Effector CD8-positive, alpha-beta T cell (primary cell): Measurements from ENCODE around the gene GRIK2.

Source experiments
- DNase-seq: peaks from one replicate; lab custom pipeline; 2025; lab: John Stamatoyannopoulos, UW

The GRIK2 gene

DNA sequence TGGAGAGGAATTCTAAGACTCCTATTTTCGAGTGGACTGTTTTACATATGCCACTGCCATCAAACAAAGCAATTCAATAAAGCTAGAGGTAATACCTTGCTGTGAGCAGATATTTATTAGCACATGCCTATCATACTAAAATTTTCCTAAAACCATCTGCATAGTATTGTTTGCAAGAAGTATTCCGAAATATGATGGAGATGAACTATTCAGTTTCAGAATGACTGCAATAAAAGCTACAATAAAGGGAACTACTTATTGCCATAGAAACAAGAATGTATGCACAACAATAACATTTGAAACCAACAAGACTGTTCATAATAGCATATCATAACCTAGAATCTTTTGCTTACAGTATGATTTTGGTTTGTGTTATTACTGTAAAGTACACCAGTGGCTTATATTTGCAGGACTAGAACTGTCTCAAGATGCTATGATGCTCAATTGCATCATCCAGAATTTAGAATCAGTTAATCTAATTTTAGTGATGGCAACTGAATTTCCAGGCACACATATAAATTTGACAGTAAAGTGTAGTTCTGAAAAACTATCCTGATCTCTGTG lies 144.3 kb downstream of the GRIK2 start:
- DNase-seq = no peak

DNA sequence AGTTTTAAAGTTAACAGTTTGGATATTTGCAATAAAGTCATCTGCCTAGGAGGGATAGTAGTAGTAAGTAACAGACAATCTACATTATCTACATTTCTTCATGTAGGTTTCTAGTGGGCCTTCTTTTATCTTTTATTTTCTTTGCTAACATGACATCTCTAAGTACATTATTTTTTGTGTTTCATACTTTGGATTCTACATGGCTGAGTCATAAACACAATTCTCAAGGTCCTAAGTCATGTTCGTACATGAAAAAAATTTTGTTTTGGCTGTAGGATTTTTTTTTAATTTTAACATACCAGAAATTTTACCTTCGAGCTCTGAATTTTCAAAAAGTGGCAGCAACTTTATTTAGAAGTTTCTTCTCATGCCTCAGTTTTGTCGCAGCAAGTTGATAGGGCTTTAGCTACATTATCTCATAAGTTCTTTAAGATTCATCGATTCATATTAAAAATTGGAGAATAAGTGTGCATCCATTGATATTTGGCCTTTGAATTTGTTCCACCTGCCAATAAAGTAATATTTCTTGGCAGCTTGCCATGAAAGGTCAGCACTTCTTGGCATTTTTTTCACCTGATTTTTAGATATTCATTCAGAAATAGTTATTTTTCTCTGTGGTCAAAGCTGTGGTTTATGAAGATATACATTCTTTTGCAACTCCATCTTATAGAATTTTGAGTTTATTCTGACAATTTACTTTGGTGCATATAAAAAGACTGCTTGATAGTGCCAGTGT lies 146.2 kb downstream of the GRIK2 start:
- DNase-seq = no peak

DNA sequence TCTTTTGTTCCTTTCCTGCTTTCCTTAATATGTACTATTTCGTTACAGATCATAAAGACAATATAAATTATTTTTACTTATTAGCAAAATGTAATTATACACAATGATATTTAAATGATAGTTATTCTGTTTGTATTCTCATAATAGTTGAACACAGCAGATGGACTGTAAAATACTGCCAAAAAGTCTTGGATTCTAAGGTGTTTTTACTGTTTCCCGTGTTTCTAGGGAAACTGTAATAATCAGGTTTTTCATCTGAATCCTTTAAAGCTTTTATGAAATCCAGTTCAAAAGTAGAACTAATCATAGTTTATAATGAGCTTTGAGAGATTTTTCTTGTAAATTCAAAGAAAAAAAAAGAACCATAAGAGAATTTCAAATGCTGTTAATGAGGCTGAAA lies 148.4 kb downstream of the GRIK2 start:
- no peak for DNase-seq

DNA sequence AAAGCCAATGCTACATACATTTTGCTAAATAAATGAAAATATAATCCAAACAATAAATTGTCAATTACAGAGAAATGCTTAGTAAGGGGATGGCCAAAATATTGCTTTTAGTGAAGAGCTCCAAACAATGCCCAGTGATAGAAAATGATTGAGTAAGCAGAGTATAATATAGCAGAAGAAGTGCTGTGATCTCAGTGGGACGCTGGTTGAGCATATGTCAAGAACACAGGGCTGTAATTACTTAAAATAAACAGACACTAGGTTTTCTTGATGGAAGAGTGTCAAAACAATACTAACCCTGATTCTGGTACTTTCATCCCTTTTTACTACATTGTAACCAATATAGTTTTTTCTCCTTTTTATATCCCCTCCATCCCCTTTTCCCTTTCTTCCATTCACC lies 150.3 kb downstream of the GRIK2 start:
- DNase-seq = no peak

DNA sequence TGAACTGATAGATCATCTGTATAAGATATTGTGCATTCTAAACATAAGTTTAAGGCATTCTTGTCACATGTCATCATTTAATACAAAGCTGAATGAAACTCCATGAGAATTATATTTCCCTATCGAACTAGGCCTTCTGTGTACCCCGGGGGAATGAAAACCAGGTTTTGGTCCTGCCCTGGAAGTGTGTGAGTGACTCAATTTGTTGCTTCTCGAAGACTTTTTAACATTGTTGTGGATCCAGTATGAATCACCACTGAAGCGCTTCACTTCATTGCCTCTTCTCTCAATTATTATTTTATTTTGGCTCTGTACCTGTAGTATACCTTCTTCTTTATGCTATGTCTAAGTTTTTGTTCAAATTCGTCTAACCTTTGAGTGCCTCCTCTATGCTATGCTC lies 150.8 kb downstream of the GRIK2 start:
- DNase-seq = no peak

DNA sequence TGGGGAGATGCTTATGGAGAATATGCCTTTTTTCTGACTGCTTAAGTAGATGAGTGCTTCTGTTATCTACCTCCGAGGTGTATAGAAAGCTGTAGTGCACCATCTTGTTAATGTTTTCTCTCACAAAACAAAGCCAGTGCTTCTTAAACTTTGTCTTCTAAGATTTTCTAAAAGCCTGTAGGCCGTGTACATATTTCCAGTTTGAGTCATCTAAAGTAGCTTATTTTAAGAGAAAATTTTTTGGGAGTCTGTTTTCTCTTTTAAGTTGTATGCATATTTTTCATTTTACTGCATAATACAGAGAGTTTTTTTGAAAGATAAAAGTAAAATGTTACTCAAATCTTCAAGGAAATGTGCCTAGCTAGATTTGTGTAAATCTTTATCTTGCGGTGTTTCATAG lies 151.7 kb downstream of the GRIK2 start:
- no peak for DNase-seq

DNA sequence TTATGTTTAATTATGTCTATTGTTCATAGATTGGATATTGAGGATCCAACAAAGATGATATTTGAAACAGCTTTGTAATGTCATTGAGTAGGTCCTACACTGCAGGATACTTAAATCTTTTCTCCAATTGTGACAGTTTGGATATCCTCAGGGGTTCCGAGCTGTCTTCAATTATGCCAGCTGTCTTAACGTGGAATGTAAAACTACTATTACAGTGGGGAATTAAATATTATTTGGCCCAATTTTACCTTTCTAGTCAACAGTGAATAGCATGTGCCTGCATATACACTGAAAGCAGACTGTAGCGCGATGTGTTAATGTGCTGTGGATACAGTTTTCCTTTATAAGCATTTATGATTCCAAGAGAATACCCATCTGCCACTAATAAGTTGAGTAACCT lies 156.9 kb downstream of the GRIK2 start:
- DNase-seq = no peak

DNA sequence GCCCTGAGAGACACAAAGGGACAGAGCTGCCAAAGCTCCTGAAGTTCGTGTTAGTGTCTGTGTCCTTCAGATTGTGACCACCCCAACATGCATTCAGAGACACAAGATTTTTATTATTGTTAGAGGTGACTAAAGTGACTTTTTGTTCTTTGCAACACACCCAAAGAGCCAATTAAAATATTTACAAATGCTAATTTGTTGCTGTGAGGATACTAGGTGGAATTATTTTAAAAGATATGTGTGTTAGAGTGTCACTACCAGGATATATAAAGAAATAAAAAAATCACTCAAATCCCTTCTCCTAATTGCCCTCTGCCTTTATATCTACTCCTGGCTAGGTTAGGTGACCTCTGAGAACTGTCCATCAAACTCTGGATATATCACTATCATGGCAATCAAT lies 160.7 kb downstream of the GRIK2 start:
- no peak for DNase-seq

DNA sequence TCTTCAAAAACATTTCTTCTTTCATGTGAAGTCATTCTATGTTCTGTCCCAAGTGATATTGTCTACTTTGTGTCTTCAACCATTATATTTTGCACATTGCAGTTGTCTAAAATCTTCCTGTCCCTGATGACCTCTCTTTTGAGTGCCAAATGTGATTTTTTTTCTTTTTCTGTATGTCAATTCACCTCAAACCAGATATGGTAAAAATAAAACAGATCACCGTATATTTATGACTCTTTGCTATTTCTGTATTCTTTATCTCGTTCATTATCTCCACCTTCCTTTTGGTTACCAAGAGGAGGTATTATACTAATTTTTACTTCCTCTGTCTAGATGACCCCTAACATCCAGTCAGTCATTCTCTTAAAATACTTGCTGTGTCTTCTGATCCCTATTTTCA lies 165.2 kb downstream of the GRIK2 start:
- no peak for DNase-seq

DNA sequence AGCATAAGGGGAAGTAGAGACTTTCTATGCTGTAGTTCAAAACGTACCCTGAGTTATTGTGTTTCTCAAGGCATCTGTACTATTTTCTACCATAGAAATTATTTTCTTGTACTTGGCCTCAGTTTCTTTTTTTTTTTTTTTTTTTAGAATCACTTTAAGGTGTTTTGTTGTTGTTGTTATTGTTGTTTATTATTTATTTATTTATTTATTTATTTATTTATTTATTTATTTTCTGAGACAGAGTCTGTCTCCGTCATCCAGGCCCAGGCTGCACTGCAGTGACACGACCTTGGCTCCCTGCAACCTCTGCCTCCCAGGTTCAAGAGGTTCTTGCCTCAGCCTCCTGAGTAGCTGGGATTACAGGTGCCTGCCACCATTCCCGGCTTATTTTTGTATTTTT lies 179.1 kb downstream of the GRIK2 start:
- DNase-seq = no peak

DNA sequence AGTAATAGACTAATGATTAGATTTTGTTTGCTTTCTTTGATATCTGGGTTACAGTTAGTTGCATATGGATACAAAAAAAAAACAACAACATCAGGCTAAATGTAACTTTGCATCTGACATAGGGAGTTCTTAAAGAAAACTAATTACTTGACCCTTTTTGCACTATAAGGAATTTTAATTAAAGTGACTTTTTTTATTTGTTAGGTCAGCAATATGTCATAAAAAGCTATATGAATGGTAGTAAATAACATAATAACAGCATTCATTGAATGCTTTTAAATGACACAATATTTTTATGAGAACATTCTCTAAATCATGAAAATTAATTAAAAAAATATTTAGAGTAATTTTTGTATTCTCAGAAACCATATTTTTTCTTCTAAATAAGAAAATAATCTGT lies 183.6 kb downstream of the GRIK2 start:
- DNase-seq = no peak

DNA sequence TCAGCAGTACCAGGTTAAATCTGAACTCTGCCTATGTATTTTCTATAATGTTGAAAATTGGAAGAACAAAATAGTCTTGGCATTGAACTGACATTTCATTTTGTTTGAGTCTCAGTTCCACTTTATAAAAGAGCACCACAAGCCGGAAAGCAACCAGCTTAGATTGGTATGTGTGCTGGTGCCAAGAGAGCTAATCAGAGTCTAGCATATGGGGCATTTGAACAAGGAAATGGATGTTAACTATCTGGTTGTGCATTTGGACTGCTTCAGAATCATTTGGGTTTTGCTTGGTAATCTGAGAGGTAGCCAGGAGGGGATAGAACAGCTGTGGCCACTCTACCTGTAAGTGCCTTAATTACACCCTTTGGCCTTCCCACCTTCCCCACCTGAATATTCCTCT lies 184.8 kb downstream of the GRIK2 start:
- no peak for DNase-seq

DNA sequence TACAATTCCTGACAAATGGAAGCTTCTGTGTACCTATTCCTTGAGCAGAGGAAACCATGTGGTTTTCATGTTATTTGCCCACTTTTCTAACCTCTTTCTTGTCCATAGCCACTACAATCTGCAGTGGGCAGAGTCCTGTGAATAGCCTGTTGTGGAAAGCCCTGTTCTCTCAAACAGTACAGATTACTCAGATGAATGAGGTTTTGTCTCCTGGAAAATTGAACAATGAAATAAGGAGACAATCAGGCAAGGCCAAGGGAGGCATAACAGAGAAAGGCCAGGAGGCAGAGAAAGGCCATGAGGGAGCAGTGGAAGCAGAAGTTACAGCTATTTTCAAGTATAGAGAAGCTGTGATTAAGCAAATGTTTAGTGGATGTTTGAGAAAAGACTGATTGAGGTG lies 189.3 kb downstream of the GRIK2 start:
- DNase-seq = no peak

DNA sequence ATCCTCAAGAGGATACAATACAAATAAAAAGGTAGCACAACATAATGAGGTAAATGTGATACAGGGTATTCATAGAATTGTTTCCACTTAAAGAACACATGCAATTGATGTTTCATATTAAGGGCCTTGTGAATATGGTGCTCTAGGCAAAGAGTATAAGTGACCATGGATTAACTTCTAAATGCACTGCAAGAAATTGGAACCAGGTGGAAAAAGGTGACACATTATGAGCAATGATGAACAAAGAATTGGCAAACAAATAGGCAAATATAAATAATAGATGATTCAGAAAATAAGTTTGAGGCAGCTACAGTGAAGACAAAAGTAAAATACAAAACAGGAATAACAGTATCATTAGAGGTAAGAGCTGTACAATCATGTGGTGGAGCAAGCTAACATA lies 192.0 kb downstream of the GRIK2 start:
- no peak for DNase-seq

DNA sequence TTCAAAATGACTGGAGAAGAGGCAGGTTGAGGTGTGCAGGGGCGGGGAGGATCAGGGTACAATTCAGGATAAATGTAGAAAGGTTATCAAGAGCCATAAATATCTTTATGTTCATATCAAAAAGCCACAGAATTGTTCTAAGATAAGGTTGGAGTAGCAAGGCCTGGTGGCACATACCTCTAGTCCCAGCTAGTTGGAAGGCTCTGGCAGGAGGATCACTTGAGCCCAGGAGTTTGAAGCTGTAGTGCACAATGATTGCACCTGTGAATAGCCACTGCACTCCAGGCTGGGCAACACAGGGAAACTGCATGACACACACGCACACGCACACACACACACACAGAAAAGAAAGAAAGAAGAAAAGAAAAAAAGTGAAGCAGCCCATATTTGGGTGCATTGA lies 194.8 kb downstream of the GRIK2 start:
- no peak for DNase-seq

DNA sequence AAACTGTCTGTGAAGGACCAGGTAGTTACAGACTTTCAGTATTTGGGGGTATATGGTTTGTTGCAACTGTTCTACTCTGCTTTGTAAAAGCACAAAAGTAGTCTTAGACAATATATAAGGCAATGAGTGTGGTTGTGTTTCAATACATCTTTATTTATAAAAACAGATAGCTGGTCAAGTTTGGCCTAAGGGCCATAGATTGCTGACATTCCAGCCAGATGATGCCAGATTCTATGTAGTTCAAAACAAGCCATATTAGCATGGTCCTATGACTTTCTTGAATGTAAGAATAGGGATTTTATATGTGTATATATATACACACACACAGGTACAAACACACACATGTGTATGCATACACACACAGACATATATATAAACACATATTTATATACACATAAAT lies 201.8 kb downstream of the GRIK2 start:
- no peak for DNase-seq

DNA sequence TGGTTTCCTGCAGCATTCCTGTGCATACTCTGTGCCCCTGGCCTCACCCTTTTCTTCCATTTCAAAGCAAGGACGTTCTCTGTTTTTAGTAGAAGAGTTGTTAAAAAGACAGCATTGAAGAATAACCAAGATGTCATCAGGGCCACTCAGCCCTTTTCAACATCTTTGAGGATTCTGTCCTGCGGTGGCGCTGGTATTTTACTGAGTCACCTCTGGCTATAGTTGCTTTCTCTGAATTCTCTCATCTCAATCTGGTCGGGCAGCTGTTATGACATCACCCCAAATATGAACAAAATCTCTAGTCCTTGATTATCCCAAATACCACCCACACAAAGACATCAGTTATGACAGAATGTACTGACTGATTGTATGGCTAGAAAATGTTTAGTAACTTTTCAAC lies 204.2 kb downstream of the GRIK2 start:
- no peak for DNase-seq

DNA sequence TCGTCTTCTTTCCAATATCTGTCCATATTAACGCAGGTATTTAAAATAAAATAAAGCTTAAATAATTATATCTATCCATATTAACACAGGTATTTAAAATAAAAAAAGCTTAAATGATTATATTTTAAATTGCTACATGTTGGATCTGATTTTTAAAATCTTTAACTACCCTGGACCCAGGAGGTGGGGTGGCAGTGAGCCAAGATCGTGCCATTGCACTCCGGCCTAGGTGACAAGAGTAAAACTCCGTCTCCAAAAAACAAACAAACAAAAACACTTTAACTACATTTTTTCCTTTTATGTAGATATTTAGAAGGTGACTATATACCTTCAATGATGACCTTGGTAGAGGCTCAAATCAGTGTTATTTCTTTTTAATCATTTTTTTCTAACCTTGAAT lies 211.9 kb downstream of the GRIK2 start:
- no peak for DNase-seq

DNA sequence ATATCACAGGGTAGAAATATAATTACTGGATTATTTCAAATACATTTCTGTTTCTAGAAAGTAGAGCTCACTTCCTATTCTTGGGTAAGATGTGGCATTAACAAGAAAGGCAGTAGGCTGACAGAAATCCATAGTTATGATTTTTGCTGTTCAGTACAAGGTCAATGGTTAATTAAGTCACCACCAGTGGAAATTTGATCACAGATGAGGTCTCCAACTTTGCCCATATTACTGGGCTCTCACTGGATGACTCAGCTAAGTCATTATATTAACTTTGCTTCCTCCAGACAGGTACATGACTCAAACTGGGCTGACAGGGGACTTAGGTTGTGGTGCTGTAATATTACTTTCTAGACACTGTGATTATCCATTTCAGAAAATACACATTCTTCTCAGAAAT lies 212.4 kb downstream of the GRIK2 start:
- DNase-seq = no peak

DNA sequence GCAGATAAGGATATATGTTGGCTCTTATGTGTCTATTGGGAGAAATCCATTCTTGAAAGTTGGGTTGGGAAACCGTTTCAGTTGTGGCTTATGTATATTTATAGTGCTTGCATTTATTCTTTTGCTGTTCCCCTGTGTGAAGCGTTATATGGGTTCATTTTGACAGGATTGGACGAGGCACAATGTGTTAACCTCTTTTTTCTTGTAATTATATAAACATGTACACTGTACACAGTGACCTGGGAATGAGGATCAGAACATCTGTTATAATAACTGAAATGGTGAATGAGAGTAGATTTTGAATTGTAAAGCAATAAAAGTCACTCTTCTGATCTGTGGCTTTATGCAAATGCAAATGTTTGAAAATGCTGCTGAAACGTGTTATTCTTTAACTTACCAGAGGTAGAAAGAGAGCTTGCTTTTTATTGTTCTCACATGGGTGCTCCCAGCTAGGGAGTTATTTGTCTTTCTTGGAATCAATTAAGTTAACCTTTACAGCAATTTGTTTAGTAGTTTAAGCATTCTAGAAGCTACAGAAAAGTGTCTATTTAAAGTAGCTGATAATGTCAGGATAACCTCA lies 213.7 kb downstream of the GRIK2 start:
- DNase-seq = no peak

DNA sequence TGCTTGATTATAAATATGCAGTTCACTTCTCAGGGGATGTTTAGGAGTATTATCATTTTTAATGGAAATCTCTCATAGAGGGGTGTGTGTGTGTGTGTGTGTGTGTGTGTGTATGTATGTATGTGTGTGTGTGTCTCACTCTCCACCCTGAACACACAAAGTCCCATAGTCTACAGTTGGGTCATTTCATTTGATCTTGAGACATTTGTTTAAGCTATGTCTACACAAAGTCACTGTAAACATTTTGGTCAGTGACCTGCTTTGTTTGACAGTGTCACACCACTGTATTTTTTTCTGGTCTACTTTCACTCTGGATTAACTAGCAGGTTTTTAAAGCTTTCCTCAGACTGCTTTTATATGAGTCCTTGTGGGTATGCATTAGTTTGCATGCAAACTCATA lies 215.2 kb downstream of the GRIK2 start:
- DNase-seq = no peak

DNA sequence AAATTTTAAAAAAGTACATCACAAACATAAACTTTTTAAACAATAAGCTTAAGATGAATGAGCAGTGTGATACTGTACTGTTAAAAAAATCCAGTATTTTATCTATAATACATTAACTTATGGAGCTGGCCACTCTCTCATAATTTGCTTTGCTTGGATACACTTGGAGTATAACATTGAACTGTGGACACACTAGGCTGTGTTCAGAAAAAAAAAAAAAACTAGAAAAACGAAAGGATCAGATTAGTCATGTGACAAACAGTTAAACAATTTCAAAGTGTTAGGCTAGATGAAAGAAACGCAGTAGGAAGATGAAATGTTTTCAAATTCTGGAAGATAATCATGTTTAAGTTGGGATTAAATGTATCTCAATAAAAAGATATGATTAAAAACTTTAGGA lies 220.0 kb downstream of the GRIK2 start:
- DNase-seq = no peak

DNA sequence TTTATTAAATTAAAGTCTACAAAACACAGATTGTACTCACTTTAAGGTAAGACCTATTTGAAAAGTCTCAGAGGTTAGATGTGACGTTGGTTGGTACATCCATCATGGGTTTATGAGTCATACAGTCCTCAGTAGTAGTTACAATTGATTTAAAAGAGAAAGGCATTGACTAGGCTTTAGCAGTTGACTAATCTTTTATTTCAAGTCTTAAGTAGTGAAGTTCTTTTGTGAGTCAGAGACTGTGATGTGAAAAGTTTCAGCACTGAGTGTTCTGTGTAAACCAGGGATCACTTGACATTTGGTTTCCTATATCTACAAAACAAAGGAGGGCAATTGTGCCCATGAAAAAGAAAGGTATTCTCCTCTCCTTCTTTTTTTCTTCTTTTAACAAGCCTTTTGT lies 221.3 kb downstream of the GRIK2 start:
- DNase-seq = no peak

DNA sequence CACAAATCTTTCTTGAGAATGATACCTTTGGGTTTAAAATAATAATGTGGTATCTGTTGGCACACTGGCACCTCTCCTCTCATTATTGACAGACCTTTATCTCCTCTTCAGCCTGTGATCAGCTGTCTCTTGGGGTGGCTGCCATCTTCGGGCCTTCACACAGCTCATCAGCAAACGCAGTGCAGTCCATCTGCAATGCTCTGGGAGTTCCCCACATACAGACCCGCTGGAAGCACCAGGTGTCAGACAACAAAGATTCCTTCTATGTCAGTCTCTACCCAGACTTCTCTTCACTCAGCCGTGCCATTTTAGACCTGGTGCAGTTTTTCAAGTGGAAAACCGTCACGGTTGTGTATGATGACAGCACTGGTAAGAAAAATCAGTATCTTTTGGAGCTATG lies 232.8 kb downstream of the GRIK2 start:
- DNase-seq = no peak
